K562 (cell line): ENCODE results near the gene COQ10B. TPM values are rescaled to one million over a fixed set of nuclear protein-coding genes. Genes with fewer than 3 reads are reported as not detected.

Experiments used
- ATAC-seq: fragments of 200-7000 bp; cut with Tn5 transposase; 3 replicates; pipeline ENCODE4 v1.9.1; 2020; ENCODE audit warnings: moderate library complexity
- BruUV-seq: library from RNA; stranded (reverse); fragments of 400-500 nt; replicated peaks from 2 replicates; lab custom pipeline; 2021; lab: Mats Ljungman, UMichigan
- CTCF ChIA-PET: fragments of 300-600 bp; formaldehyde crosslinking; extraction: SDS; loops from one replicate; lab custom pipeline; 2021; ENCODE audit warnings: low intra/inter-chr PET ratio; lab: Yijun Ruan, JAX
- POLR2A ChIA-PET: fragments of 300-600, 350-650 bp; sonication (Branson Sonifier 250); formaldehyde crosslinking; extraction: SDS; loops from one replicate; lab custom pipeline; 2021; ENCODE audit warnings: antibody characterized with exemption, inconsistent platforms; lab: Yijun Ruan, JAX
- DNase-seq, 4 experiments: peaks; one replicate each; pipeline versions ENCODE4 v3.0.0 to v3.0.0-alpha.2; 2011 to 2018; ENCODE audit warnings: low spot score in 3 of 4, mixed read lengths in 3 of 4; ENCODE audit errors: extremely low read depth in 1 of 4
- FAIRE-seq: peaks from 2 replicates; lab custom pipeline; 2011; peaks lifted over from hg19 to GRCh38; lab: Jason Lieb, UNC
- H2AFZ ChIP-seq: 2 replicates; pipeline ENCODE4 v1.6.0; 2011; ENCODE audit warnings: low read depth, low read length, control low read depth, inconsistent platforms
- H3K27ac ChIP-seq: fragments of 200-600 bp; 3 replicates; pipeline ENCODE4 v1.8.0; 2011; ENCODE audit warnings: low read depth, mild to moderate bottlenecking, control low read depth, inconsistent platforms, low read length, moderate library complexity, mixed read lengths; ENCODE audit errors: extremely low read depth
- H3K27me3 ChIP-seq, 2 experiments: fragments of 300-600 bp in 1 of 2; 2 replicates in 1 of 2; 3 replicates in 1 of 2; pipeline versions ENCODE4 v1.6.0 to v1.8.0; 2011; ENCODE audit warnings: inconsistent platforms in 2 of 2, low read length in 2 of 2, mild to moderate bottlenecking in 1 of 2, mixed read lengths in 1 of 2, moderate library complexity in 1 of 2; ENCODE audit not compliant: control insufficient read depth in 2 of 2, insufficient read depth in 2 of 2
- H3K36me3 ChIP-seq: fragments of 300-600 bp; 3 replicates; pipeline ENCODE4 v1.8.0; 2011; ENCODE audit warnings: mild to moderate bottlenecking, low read length, inconsistent platforms; ENCODE audit not compliant: control insufficient read depth, insufficient read depth
- H3K4me1 ChIP-seq, 2 experiments: fragments of 200-600 bp in 1 of 2; replicated peaks in 1 of 2; 2 replicates in 1 of 2; 3 replicates in 1 of 2; pipeline versions ENCODE4 v1.5.1 to v1.8.0; 2011; ENCODE audit warnings: inconsistent platforms in 2 of 2, low read length in 2 of 2, mild to moderate bottlenecking in 1 of 2, mixed read lengths in 1 of 2, moderate library complexity in 1 of 2; ENCODE audit not compliant: control insufficient read depth in 2 of 2, insufficient read depth in 2 of 2
- H3K4me2 ChIP-seq: 2 replicates; pipeline ENCODE4 v1.6.1; 2011; ENCODE audit warnings: low read length, control low read depth, inconsistent platforms, mixed read lengths; ENCODE audit not compliant: insufficient read depth
- H3K4me3 ChIP-seq: fragments of 200-600 bp; sonication (generic), shearing (Covaris generic); 2 replicates; pipeline ENCODE4 v1.5.1; 2016; ENCODE audit warnings: control low read depth, inconsistent platforms
- H3K79me2 ChIP-seq: fragments of 200-600 bp; 3 replicates; pipeline ENCODE4 v1.8.0; 2011; ENCODE audit warnings: low read length, inconsistent platforms; ENCODE audit not compliant: control insufficient read depth, insufficient read depth
- H3K9ac ChIP-seq, 2 experiments: 2 replicates each; pipeline versions ENCODE4 v1.6.0 to v1.6.1; 2011; ENCODE audit warnings: low read depth in 2 of 2, low read length in 2 of 2, control low read depth in 1 of 2, inconsistent platforms in 1 of 2, mild to moderate bottlenecking in 1 of 2, mixed read lengths in 1 of 2; ENCODE audit not compliant: insufficient read depth in 1 of 2
- H3K9me1 ChIP-seq: one replicate; pipeline ENCODE4 v1.6.0; 2011; ENCODE audit warnings: inconsistent platforms, mild to moderate bottlenecking, low read length, moderate library complexity; ENCODE audit not compliant: control insufficient read depth, insufficient read depth
- H3K9me3 ChIP-seq: replicated peaks from 2 replicates; pipeline ENCODE4 v1.5.1; 2011; ENCODE audit warnings: low read depth, low read length, inconsistent platforms; ENCODE audit not compliant: control insufficient read depth, insufficient read depth
- H4K20me1 ChIP-seq: replicated peaks from 2 replicates; pipeline ENCODE4 v1.6.1; 2011; ENCODE audit warnings: low read length, inconsistent platforms, mixed read lengths; ENCODE audit not compliant: control insufficient read depth, insufficient read depth
- GTF2F1 ChIP-seq: IDR thresholded peaks from 2 replicates; pipeline ENCODE4 v1.6.1; 2011; ENCODE audit warnings: low read depth, low read length, improper control_type of control experiment
- HEY1 ChIP-seq: fragments of 250-450 bp; sonication (Bioruptor Pico); IDR thresholded peaks from 2 replicates; pipeline ENCODE4 v1.5.0; 2020; ENCODE audit warnings: mild to moderate bottlenecking, moderate library complexity, borderline replicate concordance
- PCBP2 ChIP-seq: fragments of 200-400 bp; formaldehyde crosslinking; IDR thresholded peaks from 2 replicates; pipeline ENCODE4 v1.6.1; 2018; ENCODE audit warnings: low read length, low read depth, mild to moderate bottlenecking, moderate library complexity; ENCODE audit not compliant: poor library complexity, severe bottlenecking
- RBM22 ChIP-seq: fragments of 200-400 bp; formaldehyde crosslinking; IDR thresholded peaks from 2 replicates; pipeline ENCODE4 v1.6.1; 2018; ENCODE audit warnings: low read length, low read depth; ENCODE audit not compliant: poor library complexity, severe bottlenecking
- SMARCE1 ChIP-seq: fragments of 450-650 bp; IDR thresholded peaks from 2 replicates; pipeline ENCODE4 v1.7.1; 2016; ENCODE audit warnings: mild to moderate bottlenecking
- TRIM24 ChIP-seq, 2 experiments: fragments of 450-650 bp; IDR thresholded peaks; 2 replicates each; pipeline ENCODE4 v1.6.1; 2016
- WGBS: fragments of 100-300 bp; shearing (Covaris generic); methylation state at CpG from one replicate; pipeline ENCODE4 v1.1.6; 2016; ENCODE audit warnings: low coverage, mixed read lengths; ENCODE audit not compliant: insufficient coverage; ENCODE audit errors: missing lambda C conversion rate; 5-methylcytosine and 5-hydroxymethylcytosine counted together
- in situ Hi-C: fragments of 300-500 bp; cut with MboI; formaldehyde crosslinking; loops from 4 replicates; pipeline ENCODE4 v1.15.0; 2018; ENCODE audit warnings: inconsistent platforms, mixed read lengths
- intact Hi-C: fragments of 100-400 bp; cut with micrococcal nuclease; formaldehyde crosslinking; loops from 2 replicates; pipeline ENCODE4 v1.14.2; 2022
- polyA plus RNA-seq, 8 experiments: library from polyadenylated mRNA; depleted of rRNA in 4 of 8; stranded (reverse) in 5 of 8; unstranded in 3 of 8; fragments of >200 nt; fragmentation: Nextera tagmentation in 2 of 8; fragmentation: Illumina TruSeq in 1 of 8; extraction: Ambion mirVana in 2 of 8; extraction: Trizol in 1 of 8; gene quantifications; 2 replicates each; pipeline versions ENCODE4 v1.2.1 to v1.2.3, GENCODE V29; 2011 to 2014; ENCODE audit warnings: inconsistent platforms in 1 of 8, missing spikeins in 1 of 8
- total RNA-seq, 7 experiments: library from RNA; depleted of rRNA in 6 of 7; stranded (reverse); fragments of >200 nt in 6 of 7; fragmentation: Illumina TruSeq in 2 of 7; extraction: Trizol in 2 of 7; gene quantifications; 2 replicates each; pipeline versions ENCODE4 v1.2.1 to v1.2.3, GENCODE V29; 2011 to 2021; ENCODE audit warnings: low replicate concordance in 1 of 7
- TF ChIP-seq, protein P1 (sequence below): sonication (generic); formaldehyde crosslinking; IDR thresholded peaks from 2 replicates; pipeline ENCODE4 v1.8.1; 2023; ENCODE audit warnings: mild to moderate bottlenecking, missing genetic modification reagents
- TF ChIP-seq, protein P2 (sequence below): fragments of 250-450 bp; sonication (Bioruptor Pico); IDR thresholded peaks from 2 replicates; pipeline ENCODE4 v1.4.0; 2020; ENCODE audit warnings: mild to moderate bottlenecking, moderate library complexity
- TF ChIP-seq, protein P3 (sequence below): fragments of 450-650 bp; formaldehyde crosslinking; IDR thresholded peaks from 2 replicates; pipeline ENCODE4 v1.4.0; 2020; ENCODE audit warnings: mild to moderate bottlenecking, moderate library complexity
- TF ChIP-seq, protein P4 (sequence below): sonication (generic); formaldehyde crosslinking; IDR thresholded peaks from 2 replicates; pipeline ENCODE4 v1.8.0; 2022; ENCODE audit warnings: mild to moderate bottlenecking, missing genetic modification reagents

Gene COQ10B
- total and polyA plus RNA-seq, 9 of the 15 experiments (the other 6 are each of a cell fraction or from before 2014, with no cell fraction given) = 3.1 to 13.1 (median 7.7) TPM

DNA sequence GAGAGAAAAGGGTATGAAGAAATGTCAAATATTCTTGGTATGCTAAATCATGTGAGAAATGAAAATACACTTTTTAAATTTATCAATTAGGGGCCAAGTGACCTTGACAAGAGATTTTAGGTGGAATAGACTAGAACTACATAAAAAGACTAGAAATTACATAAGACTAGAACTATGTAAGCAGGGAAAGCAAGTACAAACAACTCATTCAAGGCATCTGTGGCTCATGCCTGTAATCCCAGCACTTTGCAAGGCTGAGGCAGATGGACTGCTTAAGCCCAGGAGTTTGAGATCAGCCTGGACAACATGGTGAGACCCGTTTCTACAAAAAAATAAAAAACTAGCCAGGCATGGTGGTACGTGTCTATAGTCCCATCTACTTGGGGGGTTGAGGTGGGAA is 38.8 kb upstream of the COQ10B start:
- Histone ChIP-seq H3K27me3 (no peaks in the 10 kb centered on the region), H3K9me1 (no peaks in the 10 kb centered on the region), H3K27ac (no peak overlapping the region), H3K4me3 (no peak overlapping the region), H3K4me2 (no peak overlapping the region), H2AFZ (no peak overlapping the region), H3K79me2 (peaks cover 12% of the 10 kb centered on the region; the same call in 2 of the 3 replicates), H3K4me1 (no peaks in the 10 kb centered on the region), H3K9me3 (no peaks in the 10 kb centered on the region), H4K20me1 (no peaks in the 10 kb centered on the region), H3K9ac (no peak overlapping the region), H3K36me3 (peaks cover 83% of the 10 kb centered on the region)
- in situ Hi-C loops = no loop called here
- 83% methylated on average over 2 of the region's 2 CpGs for WGBS
- BruUV-seq = no TSS peak
- CTCF ChIA-PET = no interaction called here
- DNase-seq (no peak), FAIRE-seq (peak; percentile 29), ATAC-seq (no peak)
- POLR2A ChIA-PET = interaction anchor here (0.7 to 1.3 kb wide), 2 partner anchors 35 to 85 kb away, joined by 3 to 4 read pairs; partner anchors contain the start of genes HSPD1 and HSPE1
- intact Hi-C loops = no loop called here
- TF ChIP-seq, protein P1, sequence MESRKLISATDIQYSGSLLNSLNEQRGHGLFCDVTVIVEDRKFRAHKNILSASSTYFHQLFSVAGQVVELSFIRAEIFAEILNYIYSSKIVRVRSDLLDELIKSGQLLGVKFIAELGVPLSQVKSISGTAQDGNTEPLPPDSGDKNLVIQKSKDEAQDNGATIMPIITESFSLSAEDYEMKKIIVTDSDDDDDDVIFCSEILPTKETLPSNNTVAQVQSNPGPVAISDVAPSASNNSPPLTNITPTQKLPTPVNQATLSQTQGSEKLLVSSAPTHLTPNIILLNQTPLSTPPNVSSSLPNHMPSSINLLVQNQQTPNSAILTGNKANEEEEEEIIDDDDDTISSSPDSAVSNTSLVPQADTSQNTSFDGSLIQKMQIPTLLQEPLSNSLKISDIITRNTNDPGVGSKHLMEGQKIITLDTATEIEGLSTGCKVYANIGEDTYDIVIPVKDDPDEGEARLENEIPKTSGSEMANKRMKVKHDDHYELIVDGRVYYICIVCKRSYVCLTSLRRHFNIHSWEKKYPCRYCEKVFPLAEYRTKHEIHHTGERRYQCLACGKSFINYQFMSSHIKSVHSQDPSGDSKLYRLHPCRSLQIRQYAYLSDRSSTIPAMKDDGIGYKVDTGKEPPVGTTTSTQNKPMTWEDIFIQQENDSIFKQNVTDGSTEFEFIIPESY (CRISPR knock-in tag) = no peak
- no peak for TF ChIP-seq TRIM24 (IDR thresholded peaks at IDR 0.05)
- no peak for TF ChIP-seq HEY1 (CRISPR knock-in tag)
- TF ChIP-seq, protein P2, sequence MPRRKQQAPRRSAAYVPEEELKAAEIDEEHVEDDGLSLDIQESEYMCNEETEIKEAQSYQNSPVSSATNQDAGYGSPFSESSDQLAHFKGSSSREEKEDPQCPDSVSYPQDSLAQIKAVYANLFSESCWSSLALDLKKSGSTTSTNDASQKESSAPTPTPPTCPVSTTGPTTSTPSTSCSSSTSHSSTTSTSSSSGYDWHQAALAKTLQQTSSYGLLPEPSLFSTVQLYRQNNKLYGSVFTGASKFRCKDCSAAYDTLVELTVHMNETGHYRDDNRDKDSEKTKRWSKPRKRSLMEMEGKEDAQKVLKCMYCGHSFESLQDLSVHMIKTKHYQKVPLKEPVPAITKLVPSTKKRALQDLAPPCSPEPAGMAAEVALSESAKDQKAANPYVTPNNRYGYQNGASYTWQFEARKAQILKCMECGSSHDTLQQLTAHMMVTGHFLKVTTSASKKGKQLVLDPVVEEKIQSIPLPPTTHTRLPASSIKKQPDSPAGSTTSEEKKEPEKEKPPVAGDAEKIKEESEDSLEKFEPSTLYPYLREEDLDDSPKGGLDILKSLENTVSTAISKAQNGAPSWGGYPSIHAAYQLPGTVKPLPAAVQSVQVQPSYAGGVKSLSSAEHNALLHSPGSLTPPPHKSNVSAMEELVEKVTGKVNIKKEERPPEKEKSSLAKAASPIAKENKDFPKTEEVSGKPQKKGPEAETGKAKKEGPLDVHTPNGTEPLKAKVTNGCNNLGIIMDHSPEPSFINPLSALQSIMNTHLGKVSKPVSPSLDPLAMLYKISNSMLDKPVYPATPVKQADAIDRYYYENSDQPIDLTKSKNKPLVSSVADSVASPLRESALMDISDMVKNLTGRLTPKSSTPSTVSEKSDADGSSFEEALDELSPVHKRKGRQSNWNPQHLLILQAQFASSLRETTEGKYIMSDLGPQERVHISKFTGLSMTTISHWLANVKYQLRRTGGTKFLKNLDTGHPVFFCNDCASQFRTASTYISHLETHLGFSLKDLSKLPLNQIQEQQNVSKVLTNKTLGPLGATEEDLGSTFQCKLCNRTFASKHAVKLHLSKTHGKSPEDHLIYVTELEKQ (CRISPR knock-in tag) = no peak
- no peak for TF ChIP-seq SMARCE1
- TF ChIP-seq, protein P3, sequence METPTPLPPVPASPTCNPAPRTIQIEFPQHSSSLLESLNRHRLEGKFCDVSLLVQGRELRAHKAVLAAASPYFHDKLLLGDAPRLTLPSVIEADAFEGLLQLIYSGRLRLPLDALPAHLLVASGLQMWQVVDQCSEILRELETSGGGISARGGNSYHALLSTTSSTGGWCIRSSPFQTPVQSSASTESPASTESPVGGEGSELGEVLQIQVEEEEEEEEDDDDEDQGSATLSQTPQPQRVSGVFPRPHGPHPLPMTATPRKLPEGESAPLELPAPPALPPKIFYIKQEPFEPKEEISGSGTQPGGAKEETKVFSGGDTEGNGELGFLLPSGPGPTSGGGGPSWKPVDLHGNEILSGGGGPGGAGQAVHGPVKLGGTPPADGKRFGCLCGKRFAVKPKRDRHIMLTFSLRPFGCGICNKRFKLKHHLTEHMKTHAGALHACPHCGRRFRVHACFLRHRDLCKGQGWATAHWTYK (CRISPR knock-in tag) = no peak
- no peak for TF ChIP-seq PCBP2
- TF ChIP-seq RBM22 = no peak
- TF ChIP-seq, protein P4, sequence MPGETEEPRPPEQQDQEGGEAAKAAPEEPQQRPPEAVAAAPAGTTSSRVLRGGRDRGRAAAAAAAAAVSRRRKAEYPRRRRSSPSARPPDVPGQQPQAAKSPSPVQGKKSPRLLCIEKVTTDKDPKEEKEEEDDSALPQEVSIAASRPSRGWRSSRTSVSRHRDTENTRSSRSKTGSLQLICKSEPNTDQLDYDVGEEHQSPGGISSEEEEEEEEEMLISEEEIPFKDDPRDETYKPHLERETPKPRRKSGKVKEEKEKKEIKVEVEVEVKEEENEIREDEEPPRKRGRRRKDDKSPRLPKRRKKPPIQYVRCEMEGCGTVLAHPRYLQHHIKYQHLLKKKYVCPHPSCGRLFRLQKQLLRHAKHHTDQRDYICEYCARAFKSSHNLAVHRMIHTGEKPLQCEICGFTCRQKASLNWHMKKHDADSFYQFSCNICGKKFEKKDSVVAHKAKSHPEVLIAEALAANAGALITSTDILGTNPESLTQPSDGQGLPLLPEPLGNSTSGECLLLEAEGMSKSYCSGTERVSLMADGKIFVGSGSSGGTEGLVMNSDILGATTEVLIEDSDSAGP (CRISPR knock-in tag) = no peak
- TF ChIP-seq GTF2F1 = no peak
